Mononuclear cell (primary cell): ENCODE measurements around the gene CCDC141. TPM values are rescaled to one million over a fixed set of nuclear protein-coding genes. Genes with fewer than 3 reads are reported as not detected.

Experiments
- H3K27me3 ChIP-seq: 2 replicates; pipeline ENCODE4 v1.6.0; 2011; ENCODE audit warnings: low read length, control low read depth; ENCODE audit not compliant: insufficient read depth
- H3K4me1 ChIP-seq: 2 replicates; pipeline ENCODE4 v1.5.1; 2011; ENCODE audit warnings: mild to moderate bottlenecking, low read length, control low read depth; ENCODE audit not compliant: insufficient read depth
- H3K4me3 ChIP-seq: 2 replicates; pipeline ENCODE4 v1.5.1; 2011; ENCODE audit warnings: mild to moderate bottlenecking, low read length, moderate library complexity
- H3K9me3 ChIP-seq: 2 replicates; pipeline ENCODE4 v1.5.1; 2011; ENCODE audit warnings: low read depth, mild to moderate bottlenecking, control low read depth, low read length
- total RNA-seq: library from RNA; depleted of rRNA; stranded (reverse); fragments of >200 nt; gene quantifications from one replicate; pipeline ENCODE4 v1.2.3, GENCODE V29; 2012

CCDC141 gene
- total RNA-seq, 1 donor: 33.9 TPM

DNA sequence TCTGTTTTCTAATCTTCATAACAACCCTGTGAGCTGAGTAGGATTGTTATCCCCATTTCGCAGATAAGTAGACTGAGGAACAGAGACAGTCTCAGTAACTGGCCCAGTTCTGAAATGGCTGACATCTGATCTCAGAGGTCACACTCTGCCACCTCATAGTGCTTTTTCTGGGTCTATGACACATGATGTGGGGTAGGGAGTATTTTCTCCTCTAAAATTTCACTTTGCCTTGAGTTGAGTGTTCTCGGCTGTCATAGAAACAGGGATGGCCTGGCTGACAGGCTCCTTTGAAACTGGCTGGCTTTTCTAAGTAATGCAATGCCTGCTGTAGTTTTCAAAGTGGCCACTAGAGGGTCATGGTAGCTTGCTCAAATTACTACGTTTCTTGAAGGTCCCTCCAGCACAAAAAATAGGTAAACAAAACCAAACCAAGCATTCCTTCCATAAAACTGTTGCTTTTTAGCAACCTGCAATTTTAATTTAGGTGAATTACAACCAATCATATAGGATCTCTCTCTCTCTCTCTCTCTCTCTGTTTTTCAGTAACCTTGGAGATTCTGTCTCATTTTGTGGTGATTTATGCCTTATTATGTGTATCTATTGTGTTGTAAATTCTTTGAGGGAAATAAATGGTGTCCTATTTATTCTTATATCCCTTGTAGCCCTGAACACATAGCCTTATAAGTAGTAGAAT is 158.5 kb downstream of the CCDC141 start:
- Histone ChIP-seq H3K27me3 (no peaks in the 10 kb centered on the region), H3K9me3 (no peaks in the 10 kb centered on the region), H3K4me1 (no peaks in the 10 kb centered on the region), H3K4me3 (no peak overlapping the region)

DNA sequence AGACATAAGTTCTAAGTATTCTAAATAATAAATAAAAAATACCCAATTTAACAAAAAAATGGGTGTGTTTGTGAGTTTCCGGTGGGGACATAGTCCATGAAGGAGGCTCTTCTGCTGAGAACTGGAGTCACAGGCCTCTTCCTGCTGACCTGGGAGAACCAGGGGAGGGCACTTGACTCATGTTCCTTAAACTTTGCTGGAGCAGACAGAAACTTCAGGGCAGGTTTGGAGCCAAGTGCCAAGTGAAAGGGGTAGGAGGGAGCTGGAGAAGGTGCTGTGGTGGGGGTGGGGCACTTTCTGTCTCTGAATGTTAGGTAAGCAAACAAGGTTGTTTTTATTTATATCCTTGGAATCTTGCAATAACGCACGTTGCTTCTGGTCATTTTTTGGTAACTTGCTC is 163.9 kb downstream of the CCDC141 start:
- Histone ChIP-seq H3K4me1 (no peaks in the 10 kb centered on the region), H3K27me3 (no peaks in the 10 kb centered on the region), H3K4me3 (no peak overlapping the region), H3K9me3 (no peaks in the 10 kb centered on the region)

DNA sequence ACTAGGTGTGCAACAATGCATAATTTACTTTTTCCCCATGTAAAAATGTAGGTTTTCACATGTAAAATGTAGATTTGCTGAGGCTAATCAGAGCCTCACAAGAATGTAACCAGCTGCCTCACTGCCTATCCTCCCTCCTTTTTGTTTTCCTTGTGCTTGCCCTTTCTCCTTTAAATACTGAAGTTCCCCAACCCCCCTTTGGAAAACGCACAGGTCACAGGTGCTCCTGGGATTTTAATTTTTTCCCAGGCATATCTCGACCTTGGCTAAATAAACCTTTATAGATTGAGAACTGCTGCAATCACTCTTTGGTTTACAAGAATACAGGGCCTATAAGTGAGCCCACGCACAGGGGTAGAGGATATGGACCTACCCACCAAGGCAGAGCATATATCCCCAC is 165.5 kb downstream of the CCDC141 start:
- no peaks in the 10 kb centered on the region for H3K9me3 ChIP-seq
- H3K4me3 ChIP-seq: no peak overlapping the region
- H3K27me3 ChIP-seq: no peaks in the 10 kb centered on the region
- no peaks in the 10 kb centered on the region for H3K4me1 ChIP-seq

DNA sequence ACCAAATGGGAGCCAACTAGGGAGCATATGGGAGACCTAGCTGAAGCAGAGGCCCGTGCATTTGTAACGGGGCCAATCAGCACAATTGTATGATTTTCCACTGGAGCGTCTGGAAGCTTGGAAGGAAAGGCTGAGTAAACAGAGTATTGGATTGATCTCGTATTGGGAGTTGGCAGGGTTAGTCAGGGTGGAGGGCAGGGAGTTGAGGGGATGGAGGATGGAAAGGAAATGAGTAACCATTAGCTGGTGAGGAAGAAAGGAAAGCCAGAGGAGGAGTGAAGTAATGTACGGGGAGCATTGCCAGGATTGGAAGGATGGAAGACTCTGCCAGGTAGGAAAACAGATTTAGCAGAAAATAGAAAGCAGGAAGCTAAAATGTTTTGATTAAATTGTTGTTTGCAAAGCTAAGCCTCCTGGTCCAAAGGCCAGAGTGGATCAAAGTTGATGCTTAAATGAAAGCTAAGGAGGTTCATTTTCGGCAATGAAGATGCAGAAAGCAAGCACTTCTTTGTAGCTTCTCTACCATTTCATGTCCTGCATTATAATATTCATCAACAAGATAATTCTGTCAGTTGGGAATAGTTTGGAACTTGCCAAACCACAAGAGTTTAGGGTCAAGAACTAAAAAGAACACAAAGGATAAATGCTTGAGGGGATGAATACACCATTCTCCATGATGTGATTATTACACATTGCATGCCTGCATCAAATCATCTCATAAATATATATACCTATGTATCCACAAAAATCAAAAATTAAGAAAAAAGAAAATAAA is 167.1 kb downstream of the CCDC141 start:
- H3K9me3 ChIP-seq: no peaks in the 10 kb centered on the region
- H3K27me3 ChIP-seq: no peaks in the 10 kb centered on the region
- no peak overlapping the region for H3K4me3 ChIP-seq
- no peaks in the 10 kb centered on the region for H3K4me1 ChIP-seq

DNA sequence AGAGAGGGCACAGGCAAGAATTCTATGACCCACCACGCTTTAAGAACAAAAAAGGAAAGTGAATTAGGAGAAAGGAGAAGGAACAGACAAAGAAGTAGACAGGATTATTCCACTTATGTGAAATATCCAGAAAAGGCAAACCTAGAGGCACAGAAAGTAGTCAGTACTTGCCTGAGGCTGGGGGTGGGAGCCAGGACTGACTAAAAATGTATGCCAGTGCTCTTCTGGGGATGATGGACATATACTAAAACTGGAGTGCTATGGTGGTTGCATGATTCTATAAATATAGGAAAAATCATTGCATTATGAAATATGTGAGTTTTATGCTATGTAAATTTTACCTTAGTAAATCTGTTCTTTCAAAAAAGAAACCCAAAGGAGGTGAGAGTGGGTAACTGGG is 168.9 kb downstream of the CCDC141 start:
- no peaks in the 10 kb centered on the region for H3K4me1 ChIP-seq
- H3K9me3 ChIP-seq: no peaks in the 10 kb centered on the region
- no peak overlapping the region for H3K4me3 ChIP-seq
- H3K27me3 ChIP-seq: no peaks in the 10 kb centered on the region

DNA sequence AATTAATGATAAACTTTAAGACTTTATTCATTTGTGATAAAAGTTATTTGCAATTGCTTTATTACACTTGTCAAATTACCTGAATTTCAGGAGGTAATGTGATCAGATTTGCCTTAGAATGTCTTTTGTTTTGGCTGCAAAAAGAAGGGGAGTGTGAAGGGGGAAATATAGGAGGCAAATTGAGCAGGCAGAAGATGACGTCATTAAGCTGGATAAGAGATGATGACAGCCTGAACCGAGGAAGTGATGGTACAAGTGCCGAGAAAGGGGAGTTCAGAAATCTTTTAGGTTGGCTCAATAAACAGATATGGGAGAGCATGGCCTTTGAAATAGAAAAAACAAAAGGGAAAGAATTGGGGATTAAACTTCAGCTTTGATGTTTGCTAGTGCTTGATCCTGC is 169.7 kb downstream of the CCDC141 start:
- Histone ChIP-seq H3K27me3 (no peaks in the 10 kb centered on the region), H3K4me3 (no peak overlapping the region), H3K4me1 (no peaks in the 10 kb centered on the region), H3K9me3 (no peaks in the 10 kb centered on the region)

DNA sequence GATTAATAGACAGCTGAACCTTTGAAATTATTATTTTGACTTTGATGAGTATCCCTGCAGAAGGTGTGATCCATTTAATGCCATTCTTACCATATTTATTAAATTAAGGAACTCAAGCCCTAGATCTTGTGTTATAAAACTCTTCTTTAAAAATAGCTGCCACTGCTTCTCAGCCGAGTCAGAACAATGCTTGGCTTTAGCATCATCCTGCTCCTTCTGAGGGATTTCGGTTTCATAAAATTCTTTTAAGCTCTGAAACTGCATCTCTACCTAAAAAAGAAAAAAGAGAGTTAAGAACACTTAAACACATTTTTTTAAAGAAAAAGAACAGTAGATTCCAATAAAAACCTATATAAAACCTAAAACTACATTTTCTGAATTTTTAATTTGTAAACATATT is 172.1 kb downstream of the CCDC141 start:
- H3K9me3 ChIP-seq: no peaks in the 10 kb centered on the region
- H3K27me3 ChIP-seq: no peaks in the 10 kb centered on the region
- H3K4me1 ChIP-seq: no peaks in the 10 kb centered on the region
- H3K4me3 ChIP-seq: no peak overlapping the region

DNA sequence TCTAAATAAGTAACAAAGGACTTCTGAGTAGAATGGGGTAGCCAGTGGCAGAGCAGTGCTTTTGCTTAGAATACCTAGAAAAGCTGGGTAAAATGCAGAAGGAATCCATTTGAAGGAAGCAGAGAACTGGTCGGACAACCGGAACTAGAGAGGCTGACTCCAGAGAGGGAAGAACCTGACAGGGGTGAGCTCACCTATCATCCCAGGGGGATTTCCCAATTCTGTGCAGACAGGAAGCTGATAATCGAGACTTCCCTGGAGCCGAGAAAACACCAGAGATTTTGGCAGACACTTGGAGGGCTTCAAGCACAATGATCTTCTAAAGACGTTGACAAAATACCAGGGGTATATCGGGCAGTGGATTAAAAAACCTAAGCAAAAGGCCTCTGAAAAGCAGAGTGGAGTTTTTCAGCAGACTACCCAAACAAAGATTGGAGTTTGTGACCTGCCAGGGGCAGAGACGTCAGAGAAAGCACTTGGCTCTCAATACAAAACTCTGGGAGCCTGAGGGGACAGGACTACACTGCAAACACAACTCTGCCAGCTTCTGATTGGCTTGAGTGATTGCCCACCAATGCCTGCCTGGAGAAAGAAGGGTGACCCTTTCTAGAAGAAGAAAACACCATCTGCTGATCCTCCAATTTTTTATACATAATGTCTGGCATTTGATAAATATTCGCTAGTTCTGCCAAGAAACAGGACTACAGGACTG is 175.3 kb downstream of the CCDC141 start:
- no peaks in the 10 kb centered on the region for H3K9me3 ChIP-seq
- no peaks in the 10 kb centered on the region for H3K4me1 ChIP-seq
- H3K27me3 ChIP-seq: no peaks in the 10 kb centered on the region
- H3K4me3 ChIP-seq: no peak overlapping the region

DNA sequence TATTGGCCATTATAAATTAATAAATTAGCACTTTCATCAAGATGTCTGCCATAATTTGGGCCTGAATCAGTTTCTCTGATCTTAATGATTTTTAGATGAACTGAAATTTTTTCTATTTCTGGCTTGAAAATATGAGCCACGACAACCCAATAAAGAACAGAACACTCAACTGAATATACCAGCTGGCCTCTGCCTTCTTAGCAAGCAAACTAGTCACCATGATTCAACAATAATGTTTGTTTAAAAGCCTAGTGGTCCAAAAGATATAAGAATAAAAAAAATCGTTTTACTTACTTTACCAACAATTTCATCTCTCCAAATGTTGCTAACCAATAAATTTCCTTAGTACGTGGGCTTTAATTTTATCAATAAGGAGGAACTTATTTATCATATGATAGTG is 176.0 kb downstream of the CCDC141 start:
- no peaks in the 10 kb centered on the region for H3K9me3 ChIP-seq
- H3K27me3 ChIP-seq: no peaks in the 10 kb centered on the region
- H3K4me3 ChIP-seq: no peak overlapping the region
- no peaks in the 10 kb centered on the region for H3K4me1 ChIP-seq

DNA sequence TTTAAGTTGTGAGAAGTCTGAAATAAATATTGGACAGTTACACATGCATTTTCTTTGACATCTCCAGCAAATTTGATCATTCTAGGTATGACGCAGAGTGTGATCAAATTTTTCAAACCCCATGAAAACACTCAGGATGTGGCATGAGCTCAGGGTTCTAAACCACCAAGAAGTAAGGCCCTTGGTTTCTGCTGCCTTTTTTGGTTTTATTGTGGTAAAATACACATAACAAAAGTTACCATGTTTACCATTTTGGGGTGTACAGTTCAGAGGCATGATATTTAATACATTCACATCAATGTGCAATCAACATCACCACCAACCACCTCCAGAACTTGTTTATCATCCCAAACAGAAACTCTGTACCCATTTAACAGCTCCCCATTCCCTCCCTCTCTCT is 178.4 kb downstream of the CCDC141 start:
- Histone ChIP-seq H3K9me3 (no peaks in the 10 kb centered on the region), H3K27me3 (no peaks in the 10 kb centered on the region), H3K4me3 (no peak overlapping the region), H3K4me1 (no peaks in the 10 kb centered on the region)

DNA sequence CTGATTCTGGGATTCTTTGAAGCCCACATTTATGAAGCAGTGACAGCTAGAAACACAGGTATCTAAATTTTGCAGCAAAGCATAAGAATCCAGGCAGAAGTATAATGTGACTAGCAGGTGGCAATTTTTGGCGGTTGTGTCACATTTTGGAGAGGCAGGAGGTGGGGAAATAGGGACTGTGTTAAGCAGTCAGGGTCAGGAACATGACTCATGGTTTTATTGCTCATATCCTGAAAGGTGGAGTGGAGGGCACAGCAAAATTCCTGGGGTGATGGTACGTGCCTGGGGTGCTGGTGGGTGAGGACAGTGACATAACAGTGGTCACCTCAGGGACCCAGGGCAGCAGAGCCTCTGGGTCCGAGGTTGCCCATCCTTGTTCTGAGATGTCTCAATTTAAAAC is 179.2 kb downstream of the CCDC141 start:
- Histone ChIP-seq H3K4me3 (no peak overlapping the region), H3K27me3 (no peaks in the 10 kb centered on the region), H3K9me3 (no peaks in the 10 kb centered on the region), H3K4me1 (no peaks in the 10 kb centered on the region)

DNA sequence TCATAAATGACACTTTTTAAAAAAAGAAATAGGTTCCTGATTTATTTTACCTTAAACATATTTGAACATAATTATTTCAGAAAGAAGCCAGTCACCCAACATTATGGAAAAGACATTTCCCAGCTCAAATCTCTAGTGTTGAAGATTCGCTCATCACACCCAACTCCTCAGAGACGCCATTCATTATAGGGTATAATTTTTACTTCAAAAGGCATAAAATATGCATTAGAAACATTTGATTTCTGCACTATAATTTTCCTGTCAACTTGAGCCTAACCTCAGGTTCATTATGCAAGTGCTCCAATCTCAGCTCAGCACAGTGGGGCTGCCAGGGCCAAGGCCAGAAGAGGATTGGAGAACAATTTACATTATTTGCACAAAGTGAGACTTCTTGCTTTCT is 183.9 kb downstream of the CCDC141 start:
- Histone ChIP-seq H3K9me3 (no peaks in the 10 kb centered on the region), H3K4me3 (no peak overlapping the region), H3K4me1 (no peaks in the 10 kb centered on the region), H3K27me3 (no peaks in the 10 kb centered on the region)

DNA sequence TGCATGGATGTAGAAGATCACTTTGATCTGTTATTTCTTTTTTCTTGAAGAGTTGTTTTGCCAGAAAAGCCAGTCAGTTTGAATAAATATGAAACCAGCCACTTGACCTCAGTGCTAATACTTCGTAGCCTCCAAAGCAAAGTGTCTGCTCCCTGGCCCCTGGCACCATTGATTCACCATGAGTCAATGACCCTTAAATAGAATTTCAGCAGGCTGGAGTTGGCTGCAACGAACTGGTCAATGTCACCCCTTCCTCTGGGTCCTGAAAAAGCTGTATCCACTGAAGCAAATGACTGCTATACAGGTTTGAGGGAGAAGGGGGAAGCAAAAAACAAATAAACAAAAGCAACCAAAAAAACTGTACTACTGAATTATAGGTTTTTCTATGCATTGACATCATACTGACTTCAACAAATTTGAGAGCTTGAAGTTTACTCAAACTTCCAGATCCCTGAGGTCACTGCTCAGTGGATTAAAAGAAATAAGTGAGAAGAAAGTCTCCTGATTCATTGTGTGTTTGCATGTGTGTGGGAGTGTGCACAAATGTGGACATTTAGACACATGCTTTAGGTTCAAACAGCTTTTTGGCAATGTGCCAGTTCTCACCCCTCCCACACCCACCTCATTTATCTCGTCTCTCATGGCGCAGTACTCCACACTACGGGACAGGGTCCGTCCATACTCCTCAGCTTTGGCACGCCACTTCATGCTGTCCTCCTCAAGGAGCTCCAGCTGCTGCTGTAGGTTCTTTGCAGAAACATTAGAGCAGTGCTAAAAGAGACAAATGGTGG is 184.6 kb downstream of the CCDC141 start:
- Histone ChIP-seq H3K27me3 (no peaks in the 10 kb centered on the region), H3K9me3 (no peaks in the 10 kb centered on the region), H3K4me3 (no peak overlapping the region), H3K4me1 (no peaks in the 10 kb centered on the region)

DNA sequence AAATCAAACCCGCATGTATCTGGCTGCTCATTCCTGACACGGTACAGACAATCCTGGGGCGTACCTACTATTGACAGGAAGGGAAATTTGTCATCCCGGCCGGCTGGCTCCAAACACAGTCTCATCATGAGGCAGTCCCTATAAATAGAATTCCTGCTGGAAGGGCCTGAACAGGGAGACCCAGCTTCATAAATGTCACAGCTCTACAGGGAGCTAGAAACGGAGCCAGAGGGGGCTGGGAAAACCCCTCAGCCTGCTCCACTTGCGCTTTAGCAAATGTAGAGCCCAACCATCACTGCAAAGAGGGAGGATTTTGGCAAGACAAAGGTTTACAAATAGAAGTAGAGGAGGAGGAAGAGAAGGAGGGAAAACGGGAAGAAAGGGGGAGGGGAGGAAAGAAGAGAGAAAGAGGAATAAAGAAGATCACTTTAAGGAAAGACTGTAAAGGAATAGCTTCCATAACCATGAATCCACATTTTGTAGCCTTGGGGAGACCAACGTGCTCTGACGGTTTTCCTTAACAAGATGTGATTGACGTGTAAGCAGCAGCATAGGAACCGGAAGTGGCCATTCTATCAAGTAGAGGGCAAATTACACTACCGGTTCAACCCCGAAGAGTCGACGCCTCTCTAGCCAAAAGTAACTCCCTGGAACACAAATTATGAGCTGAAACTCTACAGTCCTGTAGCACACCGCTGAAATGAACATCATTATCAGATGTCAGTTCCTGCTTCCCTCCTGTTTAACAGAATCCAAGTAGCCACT is 185.9 kb downstream of the CCDC141 start:
- Histone ChIP-seq H3K4me1 (no peaks in the 10 kb centered on the region), H3K9me3 (no peaks in the 10 kb centered on the region), H3K4me3 (no peak overlapping the region), H3K27me3 (no peaks in the 10 kb centered on the region)
